GM18499 (cell line): ENCODE results near the gene GAPDHS.

Experiments used
- ATAC-seq: cut with Tn5 transposase; IDR thresholded peaks from one replicate; pipeline ENCODE4 v1.9.1; 2021; ENCODE audit warnings: moderate number of reproducible peaks; ENCODE audit not compliant: insufficient read depth, unreplicated experiment

Gene GAPDHS

DNA sequence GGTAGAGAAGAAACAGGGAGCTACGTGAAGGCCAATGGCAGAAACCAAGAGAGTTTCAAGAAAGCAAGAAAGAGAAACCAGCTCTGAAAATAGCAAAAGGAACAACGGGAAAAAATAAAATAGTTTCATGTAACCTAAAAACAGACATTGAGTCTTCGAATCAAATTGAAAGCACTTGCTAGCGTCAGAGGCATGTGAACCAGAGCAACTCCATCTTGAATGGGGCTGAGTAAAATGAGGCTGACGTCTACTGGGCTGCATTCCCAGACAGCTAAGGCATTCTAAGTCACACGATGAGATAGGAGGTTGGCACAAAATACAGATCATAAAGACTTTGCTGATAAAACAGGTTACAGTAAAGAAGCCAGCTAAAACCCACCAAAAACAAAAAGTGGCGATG, 45.5 kb downstream of the GAPDHS start:
- no peak for ATAC-seq

DNA sequence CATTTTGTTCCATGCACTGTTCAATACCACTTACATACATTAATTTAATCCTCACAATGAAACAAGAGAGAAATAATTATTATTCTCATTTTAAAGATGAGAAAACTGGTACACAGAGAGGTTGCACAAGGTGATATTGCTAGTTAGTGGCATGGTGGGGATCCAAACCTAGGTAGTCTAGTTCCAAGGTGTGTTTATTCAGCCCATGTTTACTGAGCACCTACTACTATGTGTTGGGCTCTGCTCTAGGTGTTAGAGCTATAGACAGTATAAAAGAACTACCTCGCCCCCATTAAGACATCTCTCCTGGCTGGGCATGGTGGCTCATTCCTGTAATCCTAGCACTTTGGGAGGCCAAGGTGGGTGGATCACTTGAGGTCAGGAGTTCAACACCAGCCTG, 49.5 kb downstream of the GAPDHS start:
- no peak for ATAC-seq

DNA sequence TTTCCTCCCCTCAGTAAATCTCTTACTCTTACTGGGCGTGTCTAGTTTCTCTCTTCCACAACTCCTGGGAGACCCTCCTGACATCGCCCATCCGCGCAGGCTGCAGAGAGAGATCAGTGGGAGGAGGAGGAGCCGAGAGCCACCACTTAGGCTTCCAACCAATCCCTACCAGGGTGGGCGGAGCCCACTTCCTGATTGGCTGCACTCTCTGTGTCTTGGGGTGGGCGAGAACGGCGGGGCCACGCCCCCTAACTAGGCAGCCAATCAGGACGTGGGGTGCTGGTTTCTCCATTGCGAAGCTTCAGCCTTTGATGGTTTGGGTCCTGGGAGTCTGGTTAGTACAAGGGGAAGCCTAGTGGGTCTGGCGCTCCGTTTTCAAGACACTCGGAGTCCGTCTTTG, 52.6 kb downstream of the GAPDHS start, which contains the start of gene PMIS2:
Gene PMIS2 (plus strand): TSS at position 326 of the 400 bp plus-strand sequence. CDS start 87 bp downstream, outside the sequence.
- no peak for ATAC-seq

DNA sequence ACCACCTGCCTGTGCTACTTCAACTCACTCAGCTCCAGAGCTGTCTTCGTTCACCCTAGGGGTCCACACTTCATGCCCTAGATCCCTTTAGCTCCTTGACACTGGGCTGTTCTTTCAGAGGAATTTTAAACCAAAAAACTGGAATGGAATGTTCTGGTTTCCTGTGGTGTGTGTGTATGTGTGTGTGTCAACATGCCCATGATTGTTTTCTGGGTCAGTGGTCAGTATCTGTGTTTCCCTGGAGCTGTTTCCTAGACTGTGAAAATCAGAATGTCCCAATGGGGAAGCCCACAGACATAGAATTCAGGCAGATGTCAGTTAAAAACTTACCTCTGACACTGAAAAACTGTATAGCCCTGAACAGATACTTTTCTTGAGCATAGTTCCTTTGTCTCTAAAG, 54.1 kb downstream of the GAPDHS start:
- no peak for ATAC-seq

GRCh38 chr19:35590875-35591274, 57.6 kb downstream of the GAPDHS start:
- ATAC-seq, result no peak

- ATAC-seq, result no peak
Observed at GRCh38 chr19:35592226-35592625, 59.0 kb downstream of the GAPDHS start.
